Neural cell (in vitro differentiated cells): ENCODE results near the gene CYP27A1. TPM values are rescaled to one million over a fixed set of nuclear protein-coding genes. Genes with fewer than 3 reads are reported as not detected.

Experiments
- H2AFZ ChIP-seq: fragments of 200-600, 300-800 bp; sonication (generic), shearing (Covaris generic); 2 replicates; pipeline ENCODE4 v1.6.0; 2014; ENCODE audit warnings: low read depth, mild to moderate bottlenecking, antibody characterized with exemption, low read length, moderate library complexity
- H3F3A ChIP-seq: fragments of 200-600 bp; shearing (Covaris generic); 2 replicates; pipeline ENCODE4 v1.6.1; 2016; ENCODE audit warnings: mild to moderate bottlenecking, moderate library complexity, mixed read lengths, antibody characterized with exemption, low read length; ENCODE audit not compliant: insufficient read depth, poor library complexity, severe bottlenecking
- H3K27ac ChIP-seq: fragments of 200-600, 300-800 bp; sonication (generic), shearing (Covaris generic); 2 replicates; pipeline ENCODE4 v1.5.1; 2014; ENCODE audit warnings: mild to moderate bottlenecking, low read length, moderate library complexity
- H3K27me3 ChIP-seq: fragments of 300-800, 200-600 bp; sonication (generic), shearing (Covaris generic); 2 replicates; pipeline ENCODE4 v1.6.0; 2014; ENCODE audit warnings: mild to moderate bottlenecking, low read depth, low read length, moderate library complexity; ENCODE audit not compliant: insufficient read depth
- H3K36me3 ChIP-seq: fragments of 300-800, 200-600 bp; sonication (generic), shearing (Covaris generic); 2 replicates; pipeline ENCODE4 v1.5.1; 2014; ENCODE audit warnings: mild to moderate bottlenecking, antibody characterized with exemption, low read length, moderate library complexity; ENCODE audit not compliant: insufficient read depth
- H3K4me2 ChIP-seq: fragments of 300-800, 200-600 bp; sonication (generic), shearing (Covaris generic); 2 replicates; pipeline ENCODE4 v1.6.0; 2014; ENCODE audit warnings: mild to moderate bottlenecking, low read length
- H3K4me3 ChIP-seq: fragments of 300-800, 200-600 bp; sonication (generic), shearing (Covaris generic); 2 replicates; pipeline ENCODE4 v1.5.1; 2014; ENCODE audit warnings: mild to moderate bottlenecking, low read length, moderate library complexity
- H3K79me2 ChIP-seq: fragments of 200-600 bp; shearing (Covaris generic); replicated peaks from 2 replicates; pipeline ENCODE4 v1.6.0; 2014; ENCODE audit warnings: mild to moderate bottlenecking, low read length, moderate library complexity; ENCODE audit not compliant: insufficient read depth
- H3K9ac ChIP-seq: fragments of 300-800, 200-600 bp; sonication (generic), shearing (Covaris generic); 2 replicates; pipeline ENCODE4 v1.6.1; 2016; ENCODE audit warnings: mild to moderate bottlenecking, low read length, mixed read lengths
- H3K9me2 ChIP-seq: fragments of 200-600 bp; shearing (Covaris generic); 2 replicates; pipeline ENCODE4 v1.6.1; 2016; ENCODE audit warnings: mild to moderate bottlenecking, low read length, mixed read lengths; ENCODE audit not compliant: insufficient read depth
- H3K9me3 ChIP-seq: fragments of 200-600, 300-800 bp; sonication (generic), shearing (Covaris generic); 2 replicates; pipeline ENCODE4 v1.6.1; 2016; ENCODE audit warnings: mild to moderate bottlenecking, mixed run types, low read length, moderate library complexity, mixed read lengths
- H4K20me1 ChIP-seq: fragments of 200-600 bp; shearing (Covaris generic); 2 replicates; pipeline ENCODE4 v1.6.1; 2016; ENCODE audit warnings: mild to moderate bottlenecking, mixed run types; ENCODE audit not compliant: insufficient read depth
- EP300 ChIP-seq: fragments of 450-650 bp; conservative IDR thresholded peaks from 2 replicates; pipeline ENCODE4 v1.6.1; 2014; ENCODE audit warnings: antibody characterized with exemption, mild to moderate bottlenecking, moderate library complexity; ENCODE audit not compliant: poor library complexity, severe bottlenecking
- EZH2 ChIP-seq: fragments of 200-600, 300-800 bp; shearing (Covaris generic), sonication (generic); IDR thresholded peaks from 2 replicates; pipeline ENCODE4 v1.6.1; 2014; ENCODE audit warnings: antibody characterized with exemption, low read length, borderline replicate concordance, mild to moderate bottlenecking; ENCODE audit not compliant: insufficient read depth, poor library complexity, severe bottlenecking
- MXI1 ChIP-seq: fragments of 450-650 bp; conservative IDR thresholded peaks from 2 replicates; pipeline ENCODE4 v1.6.1; 2014; ENCODE audit warnings: antibody characterized with exemption, mild to moderate bottlenecking; ENCODE audit not compliant: poor library complexity, severe bottlenecking
- POLR2AphosphoS5 ChIP-seq: IDR thresholded peaks from 2 replicates; pipeline ENCODE4 v1.6.1; 2012
- RAD21 ChIP-seq: fragments of 450-650 bp; conservative IDR thresholded peaks from 2 replicates; pipeline ENCODE4 v1.6.1; 2014; ENCODE audit warnings: antibody characterized with exemption, mild to moderate bottlenecking, moderate library complexity
- SMC3 ChIP-seq: fragments of 450-650 bp; conservative IDR thresholded peaks from 2 replicates; pipeline ENCODE4 v1.6.1; 2014; ENCODE audit warnings: antibody characterized with exemption, mild to moderate bottlenecking, moderate library complexity; ENCODE audit not compliant: poor library complexity
- TAF1 ChIP-seq: IDR thresholded peaks from 2 replicates; pipeline ENCODE4 v1.6.1; 2012; ENCODE audit warnings: low read depth
- polyA plus RNA-seq: library from polyadenylated mRNA; depleted of rRNA; stranded (reverse); fragments of >200 nt; gene quantifications from 2 replicates; pipeline ENCODE4 v1.2.3, GENCODE V29; 2014
- TF ChIP-seq, protein P1 (sequence below): fragments of 450-650 bp; IDR thresholded peaks from 2 replicates; pipeline ENCODE4 v1.5.1; 2014; ENCODE audit warnings: antibody characterized with exemption, mild to moderate bottlenecking, moderate library complexity; ENCODE audit not compliant: poor library complexity, severe bottlenecking
- TF ChIP-seq, protein P2 (sequence below): IDR thresholded peaks from 2 replicates; pipeline ENCODE4 v1.6.1; 2012; ENCODE audit warnings: borderline replicate concordance

Gene CYP27A1
- polyA plus RNA-seq, 1 donor from 2014 or later = not detected

DNA sequence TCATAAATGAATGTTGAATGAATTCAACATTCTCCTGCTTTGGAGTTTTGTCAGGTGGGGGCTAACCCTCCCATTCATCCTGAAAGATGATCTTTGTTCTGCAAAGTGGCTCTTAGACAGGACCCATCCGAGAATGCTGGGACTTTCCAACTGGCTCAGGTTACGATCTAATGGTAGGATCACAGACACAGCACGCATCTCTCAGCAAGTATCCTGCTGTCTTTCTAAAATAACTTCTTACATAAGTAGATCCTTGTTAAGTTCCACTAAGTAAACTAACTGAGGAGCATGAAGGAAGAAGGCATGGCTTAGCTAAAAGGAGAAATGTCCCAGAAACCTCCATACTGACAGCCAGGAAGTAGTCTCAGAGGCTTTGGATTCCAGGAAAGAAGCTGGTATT, 23.7 kb downstream of the CYP27A1 start:
- Histone ChIP-seq H4K20me1 (no peaks in the 10 kb centered on the region), H3K4me3 (no peak overlapping the region), H3K36me3 (no peaks in the 10 kb centered on the region), H3K9me2 (no peaks in the 10 kb centered on the region), H3K79me2 (no peaks in the 10 kb centered on the region), H3K27me3 (no peaks in the 10 kb centered on the region), H3K27ac (no peak overlapping the region), H3F3A (no peaks in the 10 kb centered on the region), H3K9me3 (no peaks in the 10 kb centered on the region), H3K9ac (no peak overlapping the region), H3K4me2 (no peak overlapping the region), H2AFZ (no peak overlapping the region)
- no peak for TF ChIP-seq EP300
- TF ChIP-seq SMC3 = no peak
- no peak for TF ChIP-seq TAF1
- no peak for TF ChIP-seq EZH2
- TF ChIP-seq, protein P1, sequence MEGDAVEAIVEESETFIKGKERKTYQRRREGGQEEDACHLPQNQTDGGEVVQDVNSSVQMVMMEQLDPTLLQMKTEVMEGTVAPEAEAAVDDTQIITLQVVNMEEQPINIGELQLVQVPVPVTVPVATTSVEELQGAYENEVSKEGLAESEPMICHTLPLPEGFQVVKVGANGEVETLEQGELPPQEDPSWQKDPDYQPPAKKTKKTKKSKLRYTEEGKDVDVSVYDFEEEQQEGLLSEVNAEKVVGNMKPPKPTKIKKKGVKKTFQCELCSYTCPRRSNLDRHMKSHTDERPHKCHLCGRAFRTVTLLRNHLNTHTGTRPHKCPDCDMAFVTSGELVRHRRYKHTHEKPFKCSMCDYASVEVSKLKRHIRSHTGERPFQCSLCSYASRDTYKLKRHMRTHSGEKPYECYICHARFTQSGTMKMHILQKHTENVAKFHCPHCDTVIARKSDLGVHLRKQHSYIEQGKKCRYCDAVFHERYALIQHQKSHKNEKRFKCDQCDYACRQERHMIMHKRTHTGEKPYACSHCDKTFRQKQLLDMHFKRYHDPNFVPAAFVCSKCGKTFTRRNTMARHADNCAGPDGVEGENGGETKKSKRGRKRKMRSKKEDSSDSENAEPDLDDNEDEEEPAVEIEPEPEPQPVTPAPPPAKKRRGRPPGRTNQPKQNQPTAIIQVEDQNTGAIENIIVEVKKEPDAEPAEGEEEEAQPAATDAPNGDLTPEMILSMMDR = no peak
- TF ChIP-seq, protein P2, sequence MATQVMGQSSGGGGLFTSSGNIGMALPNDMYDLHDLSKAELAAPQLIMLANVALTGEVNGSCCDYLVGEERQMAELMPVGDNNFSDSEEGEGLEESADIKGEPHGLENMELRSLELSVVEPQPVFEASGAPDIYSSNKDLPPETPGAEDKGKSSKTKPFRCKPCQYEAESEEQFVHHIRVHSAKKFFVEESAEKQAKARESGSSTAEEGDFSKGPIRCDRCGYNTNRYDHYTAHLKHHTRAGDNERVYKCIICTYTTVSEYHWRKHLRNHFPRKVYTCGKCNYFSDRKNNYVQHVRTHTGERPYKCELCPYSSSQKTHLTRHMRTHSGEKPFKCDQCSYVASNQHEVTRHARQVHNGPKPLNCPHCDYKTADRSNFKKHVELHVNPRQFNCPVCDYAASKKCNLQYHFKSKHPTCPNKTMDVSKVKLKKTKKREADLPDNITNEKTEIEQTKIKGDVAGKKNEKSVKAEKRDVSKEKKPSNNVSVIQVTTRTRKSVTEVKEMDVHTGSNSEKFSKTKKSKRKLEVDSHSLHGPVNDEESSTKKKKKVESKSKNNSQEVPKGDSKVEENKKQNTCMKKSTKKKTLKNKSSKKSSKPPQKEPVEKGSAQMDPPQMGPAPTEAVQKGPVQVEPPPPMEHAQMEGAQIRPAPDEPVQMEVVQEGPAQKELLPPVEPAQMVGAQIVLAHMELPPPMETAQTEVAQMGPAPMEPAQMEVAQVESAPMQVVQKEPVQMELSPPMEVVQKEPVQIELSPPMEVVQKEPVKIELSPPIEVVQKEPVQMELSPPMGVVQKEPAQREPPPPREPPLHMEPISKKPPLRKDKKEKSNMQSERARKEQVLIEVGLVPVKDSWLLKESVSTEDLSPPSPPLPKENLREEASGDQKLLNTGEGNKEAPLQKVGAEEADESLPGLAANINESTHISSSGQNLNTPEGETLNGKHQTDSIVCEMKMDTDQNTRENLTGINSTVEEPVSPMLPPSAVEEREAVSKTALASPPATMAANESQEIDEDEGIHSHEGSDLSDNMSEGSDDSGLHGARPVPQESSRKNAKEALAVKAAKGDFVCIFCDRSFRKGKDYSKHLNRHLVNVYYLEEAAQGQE = no peak
- no peak for TF ChIP-seq MXI1

- Histone ChIP-seq H3K36me3 (no peaks in the 10 kb centered on the region), H3F3A (no peaks in the 10 kb centered on the region), H3K4me2 (no peak overlapping the region), H3K9me2 (no peaks in the 10 kb centered on the region), H3K9me3 (no peaks in the 10 kb centered on the region), H3K79me2 (no peaks in the 10 kb centered on the region), H4K20me1 (no peaks in the 10 kb centered on the region), H3K27ac (no peak overlapping the region), H3K9ac (no peak overlapping the region), H3K4me3 (no peak overlapping the region), H3K27me3 (no peaks in the 10 kb centered on the region), H2AFZ (no peak overlapping the region)
- no peak for TF ChIP-seq TAF1
- TF ChIP-seq, protein P2 = no peak
- TF ChIP-seq SMC3 = no peak
- TF ChIP-seq, protein P1 = no peak
- no peak for TF ChIP-seq EZH2
- no peak for TF ChIP-seq EP300
- no peak for TF ChIP-seq POLR2AphosphoS5
- no peak for TF ChIP-seq RAD21
- no peak for TF ChIP-seq MXI1
Measured at GRCh38 chr2:218806346-218806978, 24.5 kb downstream of the CYP27A1 start.
